AG09319 (cell line): ENCODE results near the gene KLHL5.
"Not testable (repeated sequence)": the region's sequence is repeated elsewhere in the genome, so short reads cannot be mapped to it uniquely, and the experiment has no call there.

ENCODE experiments used
- DNase-seq: peaks from one replicate; pipeline ENCODE4 v3.0.0-alpha.2; 2010; ENCODE audit warnings: low read depth; ENCODE audit errors: extremely low read depth
- TF ChIP-seq, protein P1 (sequence below): IDR thresholded peaks from 2 replicates; pipeline ENCODE4 v1.5.1; 2011; ENCODE audit warnings: low read depth, mild to moderate bottlenecking, inconsistent platforms, low read length, moderate library complexity

KLHL5 gene

DNA sequence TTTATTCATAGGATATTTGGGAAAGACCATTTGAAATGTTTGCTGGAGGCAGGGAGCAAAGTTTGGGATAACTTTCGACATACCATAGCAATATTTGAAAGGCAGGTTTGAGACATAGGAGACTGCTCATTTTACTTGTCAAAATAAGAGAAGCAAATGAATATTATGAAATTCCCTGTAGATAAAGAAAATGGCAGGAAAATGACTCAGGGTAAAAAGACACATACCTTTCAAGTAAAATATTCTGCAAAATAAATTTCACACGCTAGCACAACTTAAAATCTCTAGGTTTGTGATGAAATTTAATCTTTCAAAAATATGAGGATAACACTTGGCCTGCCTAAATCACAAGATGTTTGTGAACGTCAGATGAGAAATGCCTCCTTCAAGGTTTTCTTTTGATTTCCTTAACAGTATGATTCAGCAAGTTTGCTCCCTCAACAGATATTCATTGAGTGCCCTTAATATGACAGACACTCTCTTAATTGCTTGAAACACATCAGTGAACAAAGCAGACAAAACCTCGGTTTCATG, 36.4 kb upstream of the KLHL5 start:
- TF ChIP-seq, protein P1, sequence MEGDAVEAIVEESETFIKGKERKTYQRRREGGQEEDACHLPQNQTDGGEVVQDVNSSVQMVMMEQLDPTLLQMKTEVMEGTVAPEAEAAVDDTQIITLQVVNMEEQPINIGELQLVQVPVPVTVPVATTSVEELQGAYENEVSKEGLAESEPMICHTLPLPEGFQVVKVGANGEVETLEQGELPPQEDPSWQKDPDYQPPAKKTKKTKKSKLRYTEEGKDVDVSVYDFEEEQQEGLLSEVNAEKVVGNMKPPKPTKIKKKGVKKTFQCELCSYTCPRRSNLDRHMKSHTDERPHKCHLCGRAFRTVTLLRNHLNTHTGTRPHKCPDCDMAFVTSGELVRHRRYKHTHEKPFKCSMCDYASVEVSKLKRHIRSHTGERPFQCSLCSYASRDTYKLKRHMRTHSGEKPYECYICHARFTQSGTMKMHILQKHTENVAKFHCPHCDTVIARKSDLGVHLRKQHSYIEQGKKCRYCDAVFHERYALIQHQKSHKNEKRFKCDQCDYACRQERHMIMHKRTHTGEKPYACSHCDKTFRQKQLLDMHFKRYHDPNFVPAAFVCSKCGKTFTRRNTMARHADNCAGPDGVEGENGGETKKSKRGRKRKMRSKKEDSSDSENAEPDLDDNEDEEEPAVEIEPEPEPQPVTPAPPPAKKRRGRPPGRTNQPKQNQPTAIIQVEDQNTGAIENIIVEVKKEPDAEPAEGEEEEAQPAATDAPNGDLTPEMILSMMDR: no peak
- no peak for DNase-seq

DNA sequence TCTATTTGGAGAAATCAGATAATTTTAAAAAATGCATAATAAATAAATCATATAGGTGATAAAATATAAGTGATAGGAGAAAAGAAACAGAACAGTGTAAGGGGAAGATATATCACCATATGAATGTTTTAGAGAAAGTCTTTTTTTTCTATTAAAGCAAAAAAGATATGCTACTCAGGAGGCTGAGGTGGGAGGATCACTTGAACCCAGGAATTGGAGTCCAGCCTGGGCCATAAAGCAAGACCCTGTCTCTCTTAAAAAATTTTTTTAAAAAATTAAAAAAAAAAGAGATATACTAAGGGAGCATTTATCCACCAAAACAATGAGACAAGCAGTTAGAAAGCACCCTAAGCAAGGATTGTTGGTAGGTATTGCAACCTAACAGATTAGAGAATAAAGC, 35.9 kb upstream of the KLHL5 start:
- no peak for DNase-seq
- TF ChIP-seq, protein P1: no peak

DNA sequence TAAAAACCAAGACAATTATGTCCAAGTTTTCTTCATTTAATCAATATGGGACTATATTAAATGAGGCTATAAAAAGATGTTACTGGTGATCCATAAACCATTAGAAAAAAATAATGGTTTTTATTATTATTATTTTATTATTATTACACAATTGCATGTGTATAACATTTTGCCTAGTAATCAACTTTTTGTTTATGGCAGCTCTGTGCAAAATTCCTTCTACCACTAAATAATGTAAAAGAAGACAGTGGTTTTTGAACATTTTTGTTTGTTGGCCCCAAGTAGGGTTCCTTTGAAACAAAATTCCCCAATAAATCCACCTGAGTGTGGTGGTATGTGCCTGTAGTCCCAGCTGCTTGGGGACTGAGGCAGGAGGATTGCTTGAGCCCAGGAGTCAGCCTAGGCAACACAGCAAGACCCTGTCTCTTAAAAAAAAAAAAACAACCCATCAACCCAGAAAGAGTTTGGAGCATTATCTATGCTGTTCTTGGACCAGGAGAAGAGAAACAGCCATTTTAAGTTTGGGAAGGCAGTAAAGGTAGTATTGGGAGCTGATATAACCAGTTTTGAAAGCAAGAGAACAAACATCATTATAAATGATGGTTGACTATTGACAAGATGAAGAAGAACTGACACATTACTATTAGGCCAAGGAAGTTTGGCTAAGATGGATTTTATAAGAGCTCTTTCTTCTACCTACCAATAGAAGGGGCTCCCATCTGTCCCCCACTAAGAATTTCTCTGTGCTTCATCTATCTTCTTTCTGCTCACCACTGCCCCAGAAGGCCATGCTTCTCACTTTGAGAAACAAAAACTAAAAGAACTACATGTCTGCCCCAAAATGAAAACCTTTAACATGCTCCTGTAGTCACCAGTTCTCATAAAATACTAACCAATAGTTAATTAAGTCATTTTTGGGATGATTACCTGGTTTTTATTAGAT, 32.0 kb upstream of the KLHL5 start:
- DNase-seq: no peak
- TF ChIP-seq, protein P1: no peak

DNA sequence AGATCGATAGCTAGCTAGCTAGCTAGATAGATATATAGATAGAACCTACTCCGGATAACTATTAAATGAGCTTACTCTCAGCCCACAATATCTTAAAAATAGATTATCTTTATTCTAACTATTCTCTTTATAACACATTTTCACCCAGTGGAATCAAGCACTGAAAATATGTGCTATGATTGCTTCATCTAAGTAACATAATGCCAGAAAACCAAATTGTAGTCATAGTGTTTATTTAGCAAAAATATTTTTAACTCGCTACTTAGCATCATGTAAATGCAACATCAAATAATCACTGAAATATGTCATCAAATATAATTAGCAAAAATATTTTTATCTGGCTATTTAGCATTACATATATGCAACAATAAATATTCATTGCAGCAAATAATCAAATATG, 31.3 kb upstream of the KLHL5 start:
- TF ChIP-seq, protein P1: no peak
- DNase-seq: no peak

DNA sequence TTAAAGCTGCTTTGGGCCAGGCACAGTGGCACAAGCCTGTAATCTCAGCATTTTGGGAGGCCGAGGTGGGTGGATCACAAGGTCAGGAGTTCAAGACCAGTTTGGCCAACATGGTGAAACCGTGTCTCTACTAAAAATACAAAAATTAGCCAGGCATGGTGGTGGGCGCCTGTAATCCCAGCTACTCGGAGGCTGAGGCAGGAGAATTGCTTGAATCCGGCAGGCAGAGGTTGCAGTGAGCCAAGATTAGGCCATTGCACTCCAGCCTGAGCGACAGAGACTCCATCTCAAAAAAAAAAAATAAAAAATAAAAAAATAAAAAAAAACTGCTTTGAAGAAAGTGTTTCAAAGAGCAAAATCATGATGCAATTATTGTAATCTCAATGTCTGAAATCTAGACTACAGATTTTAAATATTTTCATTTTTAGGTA, 30.4 kb upstream of the KLHL5 start:
- not testable (repeated sequence) for DNase-seq

DNA sequence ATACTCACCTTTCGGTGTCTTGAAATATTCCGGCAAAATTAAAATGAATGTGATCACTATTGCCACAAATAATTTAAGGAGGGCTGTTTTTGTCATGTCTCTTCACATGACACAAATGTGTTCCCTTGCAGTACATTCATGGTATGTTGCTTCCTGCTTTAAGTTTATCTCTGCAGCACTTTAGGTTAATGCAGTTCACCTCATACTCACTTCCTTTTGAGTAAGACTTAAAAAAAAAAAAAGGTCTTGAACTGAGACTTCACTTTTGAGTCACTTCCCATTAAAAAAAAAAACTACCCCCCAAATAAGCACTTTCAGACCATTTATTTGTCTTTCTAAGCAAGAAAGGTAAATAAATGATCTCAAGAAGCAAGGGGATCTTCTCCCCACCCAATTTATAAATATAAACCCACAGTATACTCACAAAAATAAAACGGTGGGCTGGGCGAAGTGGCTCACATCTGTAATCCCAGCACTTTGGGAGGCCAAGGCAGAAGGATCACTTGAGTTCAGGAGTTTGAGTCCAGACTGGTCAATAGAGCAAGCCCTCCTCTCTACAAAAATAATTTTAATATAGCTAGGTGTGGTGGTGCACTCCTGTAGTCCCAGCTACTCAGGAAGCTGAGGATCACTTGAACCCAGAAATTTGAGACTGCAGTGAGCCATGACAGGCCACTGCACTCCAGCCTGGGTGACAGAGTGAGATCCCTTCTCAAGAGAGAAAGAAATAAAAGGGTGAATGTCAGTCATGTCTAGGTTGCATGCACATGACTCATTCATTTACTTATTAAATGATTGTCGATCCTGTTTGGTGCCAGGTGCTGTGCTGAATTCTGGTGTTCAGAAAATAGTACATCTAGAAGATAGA, 29.6 kb upstream of the KLHL5 start, which contains the start of gene TMEM156:
TSS of gene TMEM156 (minus strand) at position 192 of the 868 bp plus-strand sequence. CDS start at position 96, 96 bp downstream.
- TF ChIP-seq, protein P1: no peak
- DNase-seq: no peak

DNA sequence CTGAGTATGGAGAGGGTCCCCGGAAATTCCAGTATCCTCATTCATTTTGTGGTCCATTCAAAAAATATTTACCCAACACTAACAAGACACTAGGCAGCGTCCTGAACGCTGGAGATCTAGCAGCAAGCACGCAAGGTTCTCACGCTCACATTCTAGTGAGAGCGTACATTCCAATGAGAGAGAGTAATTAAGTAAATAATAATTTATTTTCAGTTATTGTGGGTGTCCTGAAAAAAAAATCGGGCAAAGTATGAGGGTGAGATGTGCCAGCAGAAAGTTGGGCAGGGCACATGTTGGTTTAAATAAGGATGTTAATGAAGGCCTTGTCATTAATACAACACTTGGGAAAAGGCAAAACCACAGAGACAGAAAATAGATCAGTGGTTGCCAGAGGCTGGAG, 25.9 kb upstream of the KLHL5 start:
- TF ChIP-seq, protein P1: no peak
- no peak for DNase-seq
